GM20000 (cell line): ENCODE measurements around the gene ADAMTS15.
A peak's percentile ranks its signal among the peaks of the same experiment; 100 is the strongest.

Source experiments
- DNase-seq: peaks from one replicate; pipeline ENCODE4 v3.0.0; 2012; ENCODE audit warnings: low spot score
- TF ChIP-seq, protein P1 (sequence below): IDR thresholded peaks from 2 replicates; pipeline ENCODE4 v1.5.1; 2012; ENCODE audit warnings: mild to moderate bottlenecking, control low read depth; ENCODE audit errors: extremely low read depth, missing control alignments

Gene ADAMTS15

DNA sequence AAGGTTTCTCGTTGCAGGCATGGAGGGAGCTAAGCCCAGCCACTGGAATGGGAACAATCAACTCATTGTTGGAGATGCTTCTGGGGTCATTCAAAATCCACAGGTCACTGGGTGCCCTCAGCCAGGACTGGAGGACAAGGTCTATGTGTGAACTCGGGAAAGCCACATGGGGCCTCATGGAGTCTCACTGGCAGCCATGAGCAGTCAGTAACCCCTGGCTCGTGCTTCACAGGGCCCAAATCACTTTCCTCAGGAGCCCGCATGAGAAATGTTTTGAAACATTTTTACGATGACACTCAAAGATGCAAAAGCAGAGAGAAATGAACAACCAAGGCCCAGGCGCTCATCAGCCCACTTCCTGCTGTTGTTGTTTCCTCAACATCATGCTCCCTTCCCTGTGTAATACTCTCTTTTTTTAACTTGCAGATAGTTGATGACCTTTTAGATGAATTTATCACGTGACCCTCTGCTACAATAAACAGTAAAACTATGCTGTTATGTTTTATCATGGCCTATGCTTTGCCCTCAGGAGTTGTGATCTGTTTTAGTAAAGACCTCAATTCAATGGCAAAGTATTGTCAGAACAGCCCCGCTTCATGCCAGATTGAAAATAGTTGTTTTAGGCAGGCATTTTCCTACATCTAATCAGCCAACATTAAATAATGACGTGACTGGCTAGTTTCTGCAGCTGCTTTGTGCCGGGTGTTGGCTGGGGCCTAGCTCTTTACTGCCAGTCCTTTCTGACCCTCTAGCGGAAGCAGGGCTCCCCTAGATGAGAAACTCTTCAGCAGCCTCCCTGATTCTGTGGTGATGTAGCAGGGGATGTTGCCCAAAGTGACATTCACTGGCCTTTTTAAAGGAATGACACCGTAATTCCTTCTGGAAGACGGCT is 39.7 kb downstream of the ADAMTS15 start:
- peak; percentile 4 for DNase-seq
- TF ChIP-seq, protein P1, sequence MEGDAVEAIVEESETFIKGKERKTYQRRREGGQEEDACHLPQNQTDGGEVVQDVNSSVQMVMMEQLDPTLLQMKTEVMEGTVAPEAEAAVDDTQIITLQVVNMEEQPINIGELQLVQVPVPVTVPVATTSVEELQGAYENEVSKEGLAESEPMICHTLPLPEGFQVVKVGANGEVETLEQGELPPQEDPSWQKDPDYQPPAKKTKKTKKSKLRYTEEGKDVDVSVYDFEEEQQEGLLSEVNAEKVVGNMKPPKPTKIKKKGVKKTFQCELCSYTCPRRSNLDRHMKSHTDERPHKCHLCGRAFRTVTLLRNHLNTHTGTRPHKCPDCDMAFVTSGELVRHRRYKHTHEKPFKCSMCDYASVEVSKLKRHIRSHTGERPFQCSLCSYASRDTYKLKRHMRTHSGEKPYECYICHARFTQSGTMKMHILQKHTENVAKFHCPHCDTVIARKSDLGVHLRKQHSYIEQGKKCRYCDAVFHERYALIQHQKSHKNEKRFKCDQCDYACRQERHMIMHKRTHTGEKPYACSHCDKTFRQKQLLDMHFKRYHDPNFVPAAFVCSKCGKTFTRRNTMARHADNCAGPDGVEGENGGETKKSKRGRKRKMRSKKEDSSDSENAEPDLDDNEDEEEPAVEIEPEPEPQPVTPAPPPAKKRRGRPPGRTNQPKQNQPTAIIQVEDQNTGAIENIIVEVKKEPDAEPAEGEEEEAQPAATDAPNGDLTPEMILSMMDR, result no peak

DNA sequence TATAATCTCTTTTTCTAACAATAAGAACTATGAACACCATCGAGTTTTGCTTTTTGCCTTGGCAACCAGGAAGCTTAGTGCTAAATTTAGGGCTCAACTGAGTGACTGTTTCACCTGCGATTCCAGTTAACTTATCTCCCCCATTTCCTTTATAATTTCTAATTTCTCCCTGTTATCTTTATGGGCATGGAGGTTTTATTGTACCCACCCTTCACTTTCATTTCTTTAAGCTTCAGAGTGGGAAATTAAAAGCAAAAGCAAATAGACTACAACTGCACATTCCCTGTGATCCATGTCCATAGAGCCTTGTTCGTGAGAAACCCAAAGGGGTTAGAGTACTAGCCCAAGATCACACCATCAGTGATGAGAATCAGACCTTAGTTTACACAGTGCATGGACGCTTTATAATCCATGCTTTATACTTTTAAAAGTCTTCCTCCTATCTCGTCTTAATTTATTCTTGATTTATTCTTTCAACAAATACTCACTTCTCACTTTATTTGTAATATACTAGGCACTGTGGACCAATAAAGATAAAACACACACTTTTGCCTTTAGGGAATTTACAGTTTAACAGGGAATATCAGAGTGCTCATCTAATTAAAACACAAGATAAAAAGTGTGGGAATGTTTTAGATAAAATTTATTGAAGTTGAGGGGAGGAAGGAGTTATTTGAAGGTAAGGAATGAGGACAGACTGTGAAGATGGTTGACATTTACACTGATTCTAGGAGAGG is 40.6 kb downstream of the ADAMTS15 start:
- TF ChIP-seq, protein P1, result no peak
- peak; percentile 2 for DNase-seq

DNA sequence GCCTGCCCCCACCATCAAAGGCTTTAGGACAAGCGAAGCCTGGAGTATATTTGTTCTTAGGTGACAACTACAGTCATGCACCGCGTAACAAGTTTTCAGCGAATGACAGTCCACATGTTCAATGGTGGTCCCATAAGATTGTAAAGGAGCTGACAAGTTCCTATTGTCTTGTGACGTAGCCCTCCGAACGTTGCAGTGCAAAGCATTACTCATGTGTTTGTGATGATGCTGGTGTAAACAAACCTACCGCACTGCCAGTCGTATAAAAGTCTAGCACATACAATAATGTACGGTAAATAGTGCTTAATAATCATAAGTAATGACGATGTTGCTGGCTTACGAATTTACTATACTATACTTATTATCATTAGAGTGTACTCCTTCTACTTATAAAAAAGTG is 41.3 kb downstream of the ADAMTS15 start:
- TF ChIP-seq, protein P1, result no peak
- no peak for DNase-seq

DNA sequence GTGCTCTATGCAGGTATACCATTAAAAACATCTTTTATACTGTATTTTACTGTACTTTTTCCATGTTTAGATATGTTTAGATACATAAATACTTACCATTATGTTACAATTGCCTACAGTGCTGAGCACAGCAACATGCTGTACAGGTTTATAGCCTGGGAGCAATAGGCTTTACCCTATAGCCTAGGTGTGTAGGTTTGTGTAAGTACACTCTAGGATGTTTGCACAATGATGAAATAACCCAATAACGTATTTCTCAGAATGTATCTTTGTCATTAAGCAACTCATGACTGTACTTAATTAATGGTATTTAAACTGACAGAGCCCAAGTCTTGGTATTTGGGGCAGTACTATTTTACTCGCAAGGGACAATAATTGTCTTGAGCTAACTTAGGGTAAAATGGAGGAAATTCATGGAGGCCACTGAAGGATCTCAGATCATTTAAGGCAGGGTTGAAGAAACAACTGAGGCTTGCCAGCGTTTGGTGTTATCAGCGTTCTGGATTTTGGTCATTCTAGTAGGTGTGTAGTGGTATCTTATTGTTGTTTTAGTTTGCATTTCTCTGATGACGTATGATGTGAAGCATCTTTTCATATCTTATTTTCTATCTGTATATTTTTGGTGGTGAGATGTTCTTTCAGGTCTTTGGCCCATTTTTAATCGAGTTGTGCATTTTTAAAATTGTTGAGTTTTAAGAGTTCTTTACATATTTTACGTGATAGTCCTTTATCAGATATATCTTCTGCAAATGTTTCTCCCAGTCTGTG is 42.4 kb downstream of the ADAMTS15 start:
- no peak for DNase-seq

DNA sequence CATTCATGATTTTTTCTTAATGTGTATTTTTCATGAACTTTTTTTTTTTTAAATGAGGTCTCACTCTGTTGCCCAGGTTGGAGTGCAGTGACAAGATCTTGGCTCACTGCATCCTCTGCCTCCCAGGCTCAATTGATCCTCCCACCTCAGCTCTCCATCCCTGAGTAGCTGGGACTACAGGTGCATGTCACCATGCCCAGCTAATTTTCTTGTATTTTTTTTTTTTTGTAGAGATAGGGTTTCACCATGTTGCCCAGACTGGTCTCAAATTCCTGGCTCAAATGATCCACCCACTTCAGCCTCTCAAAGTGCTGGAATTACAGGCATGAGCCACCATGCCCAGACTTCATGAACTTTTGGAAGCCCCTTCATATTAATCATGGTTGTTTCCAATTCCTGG is 49.7 kb downstream of the ADAMTS15 start:
- DNase-seq, result no peak
- TF ChIP-seq, protein P1, result no peak

More for the DNA sequence above, 42.4 kb downstream of the ADAMTS15 start:
- TF ChIP-seq, protein P1, result no peak

DNA sequence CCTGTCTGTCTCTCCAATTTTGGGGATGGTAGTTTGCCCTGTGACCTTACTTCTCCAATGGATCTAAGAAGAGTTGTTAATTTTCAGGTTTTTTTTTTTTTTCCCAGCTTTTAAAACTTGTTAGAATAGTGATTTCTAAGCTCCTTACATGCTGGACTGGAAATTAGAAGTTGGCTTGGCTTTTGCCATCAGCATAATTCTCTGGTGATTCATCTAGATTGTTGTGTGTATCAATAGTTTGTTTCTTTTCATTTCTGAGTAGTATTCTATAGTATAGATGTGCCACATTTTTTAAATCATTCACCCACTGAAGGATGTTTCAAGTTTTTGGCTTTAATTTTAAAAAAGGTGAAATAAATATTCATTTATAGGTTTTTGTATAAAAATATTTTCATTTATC is 51.4 kb downstream of the ADAMTS15 start:
- DNase-seq, result no peak
- TF ChIP-seq, protein P1, result no peak
